ENCODE data around the gene MRNIP. TPM values are rescaled to one million over a fixed set of nuclear protein-coding genes. Genes with fewer than 3 reads are reported as not detected.

MRNIP gene
- total RNA-seq, 3 donors from 2014 or later, result 20.8 to 38.3 (median 27.5) TPM

GRCh38 chr5:179880066-179880650, 21.5 kb upstream of the MRNIP start:
- Histone ChIP-seq H3K4me3 (no peak overlapping the region), H3K36me3 (ENCODE audit: low read depth) (peaks cover 7% of the 10 kb centered on the region), H3K4me1 (ENCODE audit: low read depth) (no peaks in the 10 kb centered on the region), H3K9me3 (peaks cover 12% of the 10 kb centered on the region)
- no peak for TF ChIP-seq CTCF (IDR thresholded peaks at IDR 0.05)
- DNase-seq (no peak), ATAC-seq (no peak)
- intact Hi-C loops (cut with DNase I, micrococcal nuclease), result no loop called here

GRCh38 chr5:179879690-179880010, 21.0 kb upstream of the MRNIP start:
- peaks cover 8% of the 10 kb centered on the region for H3K36me3 ChIP-seq (ENCODE audit: low read depth)
- H3K4me1 ChIP-seq (ENCODE audit: low read depth), result no peaks in the 10 kb centered on the region
- DNase-seq (no peak), ATAC-seq (peak; percentile 22)
- H3K4me3 ChIP-seq, result no peak overlapping the region
- intact Hi-C loops (cut with DNase I, micrococcal nuclease), result no loop called here
- peaks cover 12% of the 10 kb centered on the region for H3K9me3 ChIP-seq
- no peak for TF ChIP-seq CTCF (IDR thresholded peaks at IDR 0.05)

- H3K9me3 ChIP-seq, result peaks cover 12% of the 10 kb centered on the region
- peak; percentile 23 for ATAC-seq
- H3K36me3 ChIP-seq (ENCODE audit: low read depth), result peaks cover 10% of the 10 kb centered on the region
- DNase-seq, result no peak
- no peaks in the 10 kb centered on the region for H3K4me1 ChIP-seq (ENCODE audit: low read depth)
- TF ChIP-seq CTCF (IDR thresholded peaks at IDR 0.05), result no peak
- H3K4me3 ChIP-seq, result no peak overlapping the region
- intact Hi-C loops (cut with DNase I, micrococcal nuclease), result no loop called here
Measured at GRCh38 chr5:179879003-179879689, 20.5 kb upstream of the MRNIP start.

- ATAC-seq (no peak), DNase-seq (no peak)
- Histone ChIP-seq H3K9me3 (peaks cover 9% of the 10 kb centered on the region), H3K4me3 (no peak overlapping the region), H3K36me3 (ENCODE audit: low read depth) (peaks cover 8% of the 10 kb centered on the region), H3K4me1 (ENCODE audit: low read depth) (no peaks in the 10 kb centered on the region)
- intact Hi-C loops (cut with DNase I, micrococcal nuclease), result no loop called here
- no peak for TF ChIP-seq CTCF (IDR thresholded peaks at IDR 0.05)
Measured at GRCh38 chr5:179878222-179879002, 19.8 kb upstream of the MRNIP start.

GRCh38 chr5:179876610-179876952, 18.0 kb upstream of the MRNIP start:
- Histone ChIP-seq H3K4me1 (ENCODE audit: low read depth) (no peaks in the 10 kb centered on the region), H3K9me3 (no peaks in the 10 kb centered on the region), H3K4me3 (no peak overlapping the region), H3K36me3 (ENCODE audit: low read depth) (peaks cover 8% of the 10 kb centered on the region)
- intact Hi-C loops (cut with DNase I, micrococcal nuclease), result no loop called here
- no peak for DNase-seq
- ATAC-seq, result no peak
- no peak for TF ChIP-seq CTCF (IDR thresholded peaks at IDR 0.05)

Data from mucosa of descending colon (tissue), 3 donors.